GM18511 (cell line): Measurements from ENCODE around the gene MAP3K4.

Experiments used
- ATAC-seq: cut with Tn5 transposase; IDR thresholded peaks from one replicate; pipeline ENCODE4 v1.9.1; 2021; ENCODE audit warnings: mild to moderate bottlenecking, moderate library complexity; ENCODE audit not compliant: unreplicated experiment

Gene MAP3K4

GRCh38 chr6:161166677-161167076 lies 175.1 kb downstream of the MAP3K4 start:
- ATAC-seq = no peak
